Cardiac fibroblast (primary cell): Measurements from ENCODE around the gene DNASE1L3.

ENCODE experiments used
- DNase-seq, 2 donors: peaks; one replicate each; pipeline versions ENCODE4 v3.0.0 to v3.0.0-alpha.2; 2010; ENCODE audit warnings: low read depth in 2 of 2
- H3K4me3 ChIP-seq, 2 donors: replicated peaks in 1 of 2; 1 replicate in 1 of 2; 2 replicates in 1 of 2; pipeline ENCODE4 v1.5.1; 2011; ENCODE audit warnings: low read depth in 2 of 2, low read length in 2 of 2, mild to moderate bottlenecking in 2 of 2, moderate library complexity in 1 of 2
- TF ChIP-seq, protein P1 (sequence below): IDR thresholded peaks from one replicate; pipeline ENCODE4 v1.5.1; 2011; ENCODE audit warnings: low read depth, mild to moderate bottlenecking, low read length, inconsistent platforms

DNASE1L3 gene

DNA sequence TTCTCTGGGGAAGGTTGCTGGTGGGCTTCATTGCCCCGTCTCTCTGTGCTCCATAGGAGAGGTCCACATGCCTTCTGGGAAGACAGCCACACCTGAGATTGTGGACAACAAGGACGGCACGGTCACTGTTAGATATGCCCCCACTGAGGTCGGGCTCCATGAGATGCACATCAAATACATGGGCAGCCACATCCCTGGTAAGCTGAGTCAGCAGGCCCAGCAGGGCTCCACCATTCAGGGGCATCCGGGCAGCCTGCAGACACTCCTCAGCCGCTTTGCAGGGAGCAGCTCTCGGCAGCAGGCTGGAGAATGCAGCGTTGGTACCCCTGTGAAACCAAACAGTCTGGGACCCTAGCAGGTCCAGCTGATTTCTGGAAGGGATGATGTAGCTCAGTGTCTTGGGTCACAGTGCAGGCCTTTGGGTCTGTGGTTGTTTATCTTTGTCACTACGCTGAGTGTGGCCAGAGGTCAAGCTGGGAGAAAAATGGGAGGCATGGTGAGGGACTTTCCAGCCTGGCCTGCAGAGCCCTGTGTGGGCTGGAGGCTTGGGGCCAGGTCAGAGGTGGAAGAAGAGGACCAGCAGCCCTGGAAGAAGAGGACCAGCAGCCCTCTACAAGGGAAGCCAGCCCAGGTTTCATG is 67.2 kb downstream of the DNASE1L3 start:
- no peak for DNase-seq
- TF ChIP-seq, protein P1, sequence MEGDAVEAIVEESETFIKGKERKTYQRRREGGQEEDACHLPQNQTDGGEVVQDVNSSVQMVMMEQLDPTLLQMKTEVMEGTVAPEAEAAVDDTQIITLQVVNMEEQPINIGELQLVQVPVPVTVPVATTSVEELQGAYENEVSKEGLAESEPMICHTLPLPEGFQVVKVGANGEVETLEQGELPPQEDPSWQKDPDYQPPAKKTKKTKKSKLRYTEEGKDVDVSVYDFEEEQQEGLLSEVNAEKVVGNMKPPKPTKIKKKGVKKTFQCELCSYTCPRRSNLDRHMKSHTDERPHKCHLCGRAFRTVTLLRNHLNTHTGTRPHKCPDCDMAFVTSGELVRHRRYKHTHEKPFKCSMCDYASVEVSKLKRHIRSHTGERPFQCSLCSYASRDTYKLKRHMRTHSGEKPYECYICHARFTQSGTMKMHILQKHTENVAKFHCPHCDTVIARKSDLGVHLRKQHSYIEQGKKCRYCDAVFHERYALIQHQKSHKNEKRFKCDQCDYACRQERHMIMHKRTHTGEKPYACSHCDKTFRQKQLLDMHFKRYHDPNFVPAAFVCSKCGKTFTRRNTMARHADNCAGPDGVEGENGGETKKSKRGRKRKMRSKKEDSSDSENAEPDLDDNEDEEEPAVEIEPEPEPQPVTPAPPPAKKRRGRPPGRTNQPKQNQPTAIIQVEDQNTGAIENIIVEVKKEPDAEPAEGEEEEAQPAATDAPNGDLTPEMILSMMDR = no peak
- H3K4me3 ChIP-seq = no peak overlapping the region
